ENCODE measurements around the gene SUMO1. TPM values are rescaled to one million over a fixed set of nuclear protein-coding genes. Genes with fewer than 3 reads are reported as not detected.

The SUMO1 gene
- total RNA-seq, 1 experiment from 2014 or later: 100 TPM

DNA sequence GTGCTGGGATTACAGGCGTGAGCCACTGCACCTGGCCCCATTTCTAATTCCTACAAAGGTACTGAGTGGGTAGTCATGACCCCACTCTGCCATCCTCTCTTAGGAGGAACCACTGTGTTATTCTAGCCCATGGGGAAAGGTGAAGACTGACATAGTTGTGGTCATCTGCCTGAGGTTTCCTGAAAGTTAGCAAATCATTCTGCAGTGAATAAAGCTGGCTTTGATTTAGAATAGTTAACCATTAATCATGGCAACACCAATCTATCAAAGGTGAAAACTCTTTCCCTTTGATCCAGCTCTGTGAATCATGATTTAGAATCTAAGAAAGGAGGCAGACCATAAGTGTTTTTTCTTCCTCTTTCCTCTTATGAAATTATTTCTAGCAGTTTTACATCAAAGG lies 50.8 kb downstream of the SUMO1 start:
- intact Hi-C loops (cut with micrococcal nuclease; ENCODE audit: unreplicated experiment): no loop called here
- Histone ChIP-seq H3K4me1 (replicated peaks; ENCODE audit: insufficient read depth) (peaks cover 11% of the 10 kb centered on the region; the same call in 1 of the 2 replicates), H2AFZ (no peak overlapping the region), H3K9me2 (ENCODE audit: insufficient read depth) (no peaks in the 10 kb centered on the region), H3K27me3 (ENCODE audit: insufficient read depth, low read depth) (no peaks in the 10 kb centered on the region), H3K27ac (no peak overlapping the region), H3K36me3 (ENCODE audit: low read depth) (no peaks in the 10 kb centered on the region), H3K9me3 (ENCODE audit: insufficient read depth, low read depth) (no peaks in the 10 kb centered on the region), H3K4me3 (no peak overlapping the region), H3K4me2 (no peak overlapping the region), H3F3A (ENCODE audit: insufficient read depth, low read depth) (0 out of 2 replicates have a peak, but pooled peaks cover 6% of the 10 kb centered on the region), H4K20me1 (ENCODE audit: insufficient read depth) (no peaks in the 10 kb centered on the region), H3K79me2 (ENCODE audit: low read depth) (no peaks in the 10 kb centered on the region)
- TF ChIP-seq, protein P1, sequence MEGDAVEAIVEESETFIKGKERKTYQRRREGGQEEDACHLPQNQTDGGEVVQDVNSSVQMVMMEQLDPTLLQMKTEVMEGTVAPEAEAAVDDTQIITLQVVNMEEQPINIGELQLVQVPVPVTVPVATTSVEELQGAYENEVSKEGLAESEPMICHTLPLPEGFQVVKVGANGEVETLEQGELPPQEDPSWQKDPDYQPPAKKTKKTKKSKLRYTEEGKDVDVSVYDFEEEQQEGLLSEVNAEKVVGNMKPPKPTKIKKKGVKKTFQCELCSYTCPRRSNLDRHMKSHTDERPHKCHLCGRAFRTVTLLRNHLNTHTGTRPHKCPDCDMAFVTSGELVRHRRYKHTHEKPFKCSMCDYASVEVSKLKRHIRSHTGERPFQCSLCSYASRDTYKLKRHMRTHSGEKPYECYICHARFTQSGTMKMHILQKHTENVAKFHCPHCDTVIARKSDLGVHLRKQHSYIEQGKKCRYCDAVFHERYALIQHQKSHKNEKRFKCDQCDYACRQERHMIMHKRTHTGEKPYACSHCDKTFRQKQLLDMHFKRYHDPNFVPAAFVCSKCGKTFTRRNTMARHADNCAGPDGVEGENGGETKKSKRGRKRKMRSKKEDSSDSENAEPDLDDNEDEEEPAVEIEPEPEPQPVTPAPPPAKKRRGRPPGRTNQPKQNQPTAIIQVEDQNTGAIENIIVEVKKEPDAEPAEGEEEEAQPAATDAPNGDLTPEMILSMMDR (conservative IDR thresholded peaks at IDR 0.05): no peak
- no peak for TF ChIP-seq EZH2 (IDR thresholded peaks at IDR 0.05; ENCODE audit: low read depth)
- BruUV-seq (replicated peaks): no TSS peak
- ChIA-PET CTCF (no interaction called here), POLR2A (ENCODE audit: unreplicated experiment) (no interaction called here)
- DNase-seq: peak in 1 of 2 experiments; percentile 53

DNA sequence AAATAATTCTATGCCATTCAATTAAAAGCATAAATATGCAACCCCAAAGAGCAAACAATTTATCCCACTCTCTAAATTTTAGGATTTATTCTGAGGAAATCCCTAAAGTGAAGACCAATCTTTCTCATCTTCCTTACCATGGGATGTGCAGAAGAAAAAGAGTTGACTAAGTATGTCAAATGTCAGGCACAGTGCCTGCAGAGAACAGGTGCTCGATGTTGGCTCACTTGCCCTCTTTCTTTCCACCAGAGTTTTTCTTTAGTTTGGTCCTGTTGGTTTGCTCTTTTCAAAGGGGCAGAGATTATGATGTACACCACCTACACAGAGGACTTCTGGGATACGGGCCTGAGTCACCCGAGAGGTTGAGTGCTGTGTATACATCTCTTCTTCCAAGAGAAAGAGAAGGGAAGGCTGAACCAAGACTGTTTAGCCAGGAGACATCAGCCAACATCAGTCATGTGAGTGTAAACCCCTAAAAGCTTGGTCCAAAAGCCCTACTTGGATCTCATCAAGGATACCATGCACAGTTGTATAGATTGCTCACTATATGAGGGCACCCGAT lies 51.7 kb downstream of the SUMO1 start:
- H3K27ac ChIP-seq: no peak overlapping the region
- ChIA-PET POLR2A (ENCODE audit: unreplicated experiment) (no interaction called here), CTCF (no interaction called here)
- H3K9me2 ChIP-seq (ENCODE audit: insufficient read depth): no peaks in the 10 kb centered on the region
- TF ChIP-seq, protein P1 (conservative IDR thresholded peaks at IDR 0.05): no peak
- no peak for TF ChIP-seq EZH2 (IDR thresholded peaks at IDR 0.05; ENCODE audit: low read depth)
- no peak overlapping the region for H3K4me3 ChIP-seq
- DNase-seq: no peak
- H3K4me1 ChIP-seq (replicated peaks; ENCODE audit: insufficient read depth): peaks cover 11% of the 10 kb centered on the region; the same call in 1 of the 2 replicates
- no peaks in the 10 kb centered on the region for H3K27me3 ChIP-seq (ENCODE audit: insufficient read depth, low read depth)
- H3K9me3 ChIP-seq (ENCODE audit: insufficient read depth, low read depth): no peaks in the 10 kb centered on the region
- no peaks in the 10 kb centered on the region for H4K20me1 ChIP-seq (ENCODE audit: insufficient read depth)
- H2AFZ ChIP-seq: no peak overlapping the region
- no TSS peak for BruUV-seq (replicated peaks)
- intact Hi-C loops (cut with micrococcal nuclease; ENCODE audit: unreplicated experiment): no loop called here
- H3K79me2 ChIP-seq (ENCODE audit: low read depth): no peaks in the 10 kb centered on the region
- H3K36me3 ChIP-seq (ENCODE audit: low read depth): no peaks in the 10 kb centered on the region
- H3F3A ChIP-seq (ENCODE audit: insufficient read depth, low read depth): 0 out of 2 replicates have a peak, but pooled peaks cover 6% of the 10 kb centered on the region
- no peak overlapping the region for H3K4me2 ChIP-seq

DNA sequence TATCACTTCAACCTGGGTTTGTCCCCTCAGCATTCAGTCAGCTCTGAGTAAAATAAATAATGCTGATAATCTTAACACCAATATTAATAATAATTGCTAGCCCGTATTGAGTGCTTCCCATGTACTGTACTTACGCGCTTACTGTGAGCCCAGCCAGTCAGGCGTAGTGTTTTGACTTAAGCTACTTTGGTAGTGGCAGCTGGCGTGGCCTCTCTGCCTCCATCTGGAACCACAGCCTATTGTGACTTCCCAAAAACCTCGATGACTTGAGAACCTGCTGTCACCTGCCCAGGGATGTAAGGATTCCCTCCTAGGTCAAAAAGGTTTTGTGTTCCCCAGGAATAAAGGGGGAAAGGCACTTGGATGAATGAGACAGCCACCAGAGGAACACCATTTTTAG lies 53.2 kb downstream of the SUMO1 start:
- Histone ChIP-seq H3K4me2 (no peak overlapping the region), H3K27ac (no peak overlapping the region), H3K79me2 (ENCODE audit: low read depth) (no peaks in the 10 kb centered on the region), H3K27me3 (ENCODE audit: insufficient read depth, low read depth) (no peaks in the 10 kb centered on the region), H3K4me3 (no peak overlapping the region), H3K4me1 (replicated peaks; ENCODE audit: insufficient read depth) (peaks cover 11% of the 10 kb centered on the region; the same call in 1 of the 2 replicates), H3K36me3 (ENCODE audit: low read depth) (no peaks in the 10 kb centered on the region), H3K9me3 (ENCODE audit: insufficient read depth, low read depth) (no peaks in the 10 kb centered on the region), H3K9me2 (ENCODE audit: insufficient read depth) (no peaks in the 10 kb centered on the region), H2AFZ (no peak overlapping the region), H3F3A (ENCODE audit: insufficient read depth, low read depth) (0 out of 2 replicates have a peak, but pooled peaks cover 6% of the 10 kb centered on the region), H4K20me1 (ENCODE audit: insufficient read depth) (no peaks in the 10 kb centered on the region)
- TF ChIP-seq EZH2 (IDR thresholded peaks at IDR 0.05; ENCODE audit: low read depth): no peak
- TF ChIP-seq, protein P1 (conservative IDR thresholded peaks at IDR 0.05): no peak
- intact Hi-C loops (cut with micrococcal nuclease; ENCODE audit: unreplicated experiment): no loop called here
- ChIA-PET CTCF (no interaction called here), POLR2A (ENCODE audit: unreplicated experiment) (interaction anchor here (0.6 kb wide), 1 partner anchor 80 kb away, joined by 7 read pairs; the partner anchor contains the start of gene NOP58)
- no peak for DNase-seq
- no TSS peak for BruUV-seq (replicated peaks)
